Ovary (tissue), 9 donors: ENCODE measurements around the gene SCUBE2. TPM values are rescaled to one million over a fixed set of nuclear protein-coding genes. Genes with fewer than 3 reads are reported as not detected.
A peak's percentile ranks its signal among the peaks of the same experiment; 100 is the strongest.

ENCODE experiments used
- DNase-seq, 5 donors: peaks; one replicate each; pipeline ENCODE4 v3.0.0-alpha.2; 2019 to 2020
- H3K27ac ChIP-seq, 2 donors: fragments of 200-600 bp; one replicate each; pipeline versions ENCODE4 v1.5.1 to v1.8.0; 2019 to 2022
- H3K27me3 ChIP-seq: fragments of 200-600 bp; one replicate; pipeline ENCODE4 v1.8.0; 2022
- H3K36me3 ChIP-seq: fragments of 200-600 bp; sonication (generic); one replicate; pipeline ENCODE4 v1.5.1; 2019
- H3K4me1 ChIP-seq: one replicate; pipeline ENCODE4 v1.8.1; 2013; ENCODE audit warnings: mild to moderate bottlenecking, moderate library complexity; ENCODE audit not compliant: insufficient read depth
- H3K4me3 ChIP-seq: fragments of 200-600 bp; sonication (generic); one replicate; pipeline ENCODE4 v1.5.1; 2017
- H3K9me3 ChIP-seq, 2 donors: fragments of 200-600 bp in 1 of 2; sonication (generic) in 1 of 2; one replicate each; pipeline versions ENCODE4 v1.5.1 to v1.8.1; 2013 to 2019; ENCODE audit warnings: mild to moderate bottlenecking in 1 of 2, moderate library complexity in 1 of 2
- EP300 ChIP-seq: sonication (generic); formaldehyde crosslinking; IDR thresholded peaks from one replicate; pipeline ENCODE4 v1.6.1; 2017; ENCODE audit warnings: antibody characterized with exemption
- POLR2A ChIP-seq: fragments of 450-650 bp; IDR thresholded peaks from one replicate; pipeline ENCODE4 v1.6.1; 2017; ENCODE audit warnings: antibody characterized with exemption, mild to moderate bottlenecking, moderate library complexity
- WGBS, 3 donors: extraction: QIAGEN DNeasy Blood & Tissue Kit in 1 of 3; methylation state at CpG; one replicate each; pipeline versions ENCODE4 v1.1.5 to v1.1.7; 2013 to 2017; 5-methylcytosine and 5-hydroxymethylcytosine counted together
- intact Hi-C, 4 donors: fragments of 100-400 bp; cut with DNase I; formaldehyde crosslinking; loops; one replicate each; pipeline versions ENCODE4 v1.11.0 to v1.15.1; 2022 to 2023
- polyA plus RNA-seq, 2 donors: library from polyadenylated mRNA; stranded (reverse); fragments of 200-250 nt in 1 of 2; fragments of 350-450 nt in 1 of 2; fragmentation: Illumina TruSeq in 1 of 2; extraction: RNeasy Lipid Tissue Mini Kit (QIAGEN cat#74804) in 1 of 2; gene quantifications; one replicate each; pipeline ENCODE4 v1.2.3, GENCODE V29; 2013 to 2014
- total RNA-seq, 7 donors: library from RNA; depleted of rRNA in 2 of 7; stranded (reverse); fragments of >200 nt in 2 of 7; fragmentation: NEBNext Ultra II Directional in 3 of 7; extraction: Animal tissue kit (Norgen Biotek cat#: 25700) in 3 of 7; gene quantifications; one replicate each; pipeline versions ENCODE4 v1.1.0 to v1.2.4, GENCODE V29; 2016 to 2023
- TF ChIP-seq, protein P1 (sequence below), 3 donors: fragments of 450-650 bp in 2 of 3; fragments of 200-600 bp in 1 of 3; IDR thresholded peaks; one replicate each; pipeline versions ENCODE4 v1.5.1 to v1.8.0; 2016 to 2022; ENCODE audit warnings: antibody characterized with exemption in 3 of 3, mild to moderate bottlenecking in 1 of 3
- donor health status: DM: no; HTN: no; CAD: no; lungs with moderate emphysema.
- donor health status: DM: no; HTN: no; CAD: no.
- donor health status: Bipolar disorder and iron deficiency.
- donor health status: DM: yes; HTN: yes; CAD: no.
- donor health status: DM: no; HTN: no; CAD: no.
- donor health status: DM: yes; HTN: yes; CAD: no.

Gene SCUBE2
- total and polyA plus RNA-seq, 9 donors = 0.12 to 8.2 (median 1.00) TPM

DNA sequence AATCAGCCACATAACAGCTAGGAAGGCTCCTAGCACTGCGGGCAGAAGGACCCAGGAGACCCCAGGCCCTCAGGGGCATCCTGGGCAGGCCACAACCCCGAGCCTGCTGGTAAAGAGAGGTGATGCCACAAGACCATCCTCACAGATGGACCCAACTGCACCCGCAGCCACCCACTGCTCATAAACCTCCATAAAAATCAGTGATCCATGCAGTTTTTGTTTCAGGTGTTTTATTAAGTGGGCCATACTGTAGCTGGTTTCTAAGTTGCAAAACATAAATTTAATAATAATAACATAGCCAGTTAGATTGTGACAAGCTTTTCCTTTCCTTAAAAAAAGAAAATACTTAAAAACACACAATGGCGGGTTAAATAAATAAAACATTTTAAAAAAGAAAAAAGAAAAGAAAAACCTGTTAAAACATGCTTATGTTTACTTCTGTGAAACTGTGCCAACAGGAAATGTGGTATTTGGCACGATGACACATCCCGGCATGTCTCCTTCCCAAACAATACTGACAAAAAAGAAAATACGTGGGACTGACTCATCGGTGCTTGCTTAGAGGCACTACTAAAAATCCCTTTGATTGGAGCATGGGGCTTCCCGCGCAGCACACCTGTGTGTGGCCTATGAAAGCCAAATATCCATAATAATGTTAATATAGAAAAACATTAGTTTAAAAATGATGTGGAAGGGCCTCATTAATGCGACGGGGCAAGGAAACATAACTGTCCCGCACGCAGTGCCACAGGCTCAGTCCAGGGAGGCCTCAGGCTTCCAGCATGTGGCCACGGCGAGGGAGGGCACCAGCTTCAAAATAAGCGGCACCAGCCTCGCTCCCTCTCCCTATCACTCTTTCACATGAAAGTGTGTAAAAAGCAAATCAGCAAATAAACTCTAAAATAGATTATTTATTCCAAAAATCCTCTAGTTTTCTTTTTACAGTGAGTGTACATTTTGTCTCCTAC lies 47.5 kb upstream of the SCUBE2 start:
- 38 to 52% (median 49%) methylated on average over 18 of the region's 18 CpGs for WGBS, 3 donors
- Histone ChIP-seq H3K4me1 (no peaks in the 10 kb centered on the region), H3K27me3 (no peaks in the 10 kb centered on the region), H3K4me3 (no peak overlapping the region), H3K36me3 (no peaks in the 10 kb centered on the region), H3K27ac (peak overlapping the region in 1 of 2 donors; percentile 35), H3K9me3 (no peaks in the 10 kb centered on the region)
- intact Hi-C loops = loop anchor here in 2 of 4 donors (5.0 to 10.0 kb wide), 3 partner anchors 122 to 914 kb away; no protein-coding TSS in a partner anchor
- DNase-seq = peak; percentile 35 to 49 (median 39)
- no peak for TF ChIP-seq EP300
- TF ChIP-seq, protein P1, sequence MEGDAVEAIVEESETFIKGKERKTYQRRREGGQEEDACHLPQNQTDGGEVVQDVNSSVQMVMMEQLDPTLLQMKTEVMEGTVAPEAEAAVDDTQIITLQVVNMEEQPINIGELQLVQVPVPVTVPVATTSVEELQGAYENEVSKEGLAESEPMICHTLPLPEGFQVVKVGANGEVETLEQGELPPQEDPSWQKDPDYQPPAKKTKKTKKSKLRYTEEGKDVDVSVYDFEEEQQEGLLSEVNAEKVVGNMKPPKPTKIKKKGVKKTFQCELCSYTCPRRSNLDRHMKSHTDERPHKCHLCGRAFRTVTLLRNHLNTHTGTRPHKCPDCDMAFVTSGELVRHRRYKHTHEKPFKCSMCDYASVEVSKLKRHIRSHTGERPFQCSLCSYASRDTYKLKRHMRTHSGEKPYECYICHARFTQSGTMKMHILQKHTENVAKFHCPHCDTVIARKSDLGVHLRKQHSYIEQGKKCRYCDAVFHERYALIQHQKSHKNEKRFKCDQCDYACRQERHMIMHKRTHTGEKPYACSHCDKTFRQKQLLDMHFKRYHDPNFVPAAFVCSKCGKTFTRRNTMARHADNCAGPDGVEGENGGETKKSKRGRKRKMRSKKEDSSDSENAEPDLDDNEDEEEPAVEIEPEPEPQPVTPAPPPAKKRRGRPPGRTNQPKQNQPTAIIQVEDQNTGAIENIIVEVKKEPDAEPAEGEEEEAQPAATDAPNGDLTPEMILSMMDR (IDR thresholded peaks at IDR 0.05) = no peak
- TF ChIP-seq POLR2A = no peak

DNA sequence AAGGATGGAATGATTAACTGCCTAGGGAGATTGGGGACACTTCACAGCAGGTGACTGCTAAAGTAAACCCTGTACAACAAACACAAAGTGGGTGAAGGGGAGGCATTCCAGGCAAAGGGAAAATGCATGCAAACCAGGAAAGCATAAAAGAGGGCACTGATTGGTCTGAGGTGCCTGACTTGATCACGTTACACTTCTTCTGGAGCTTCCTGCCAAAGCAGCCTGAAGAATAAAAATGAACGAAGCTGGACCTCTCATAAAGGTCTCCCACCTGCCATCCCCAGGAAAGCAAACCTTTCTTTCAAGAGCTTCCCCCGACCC lies 46.7 kb upstream of the SCUBE2 start:
- no peaks in the 10 kb centered on the region for H3K9me3 ChIP-seq
- H3K4me1 ChIP-seq = no peaks in the 10 kb centered on the region
- no peak overlapping the region for H3K27ac ChIP-seq
- 69 to 84% (median 75%) methylated on average over 3 of the region's 3 CpGs for WGBS, 3 donors
- H3K4me3 ChIP-seq = no peak overlapping the region
- no peak for DNase-seq
- H3K36me3 ChIP-seq = no peaks in the 10 kb centered on the region
- no peaks in the 10 kb centered on the region for H3K27me3 ChIP-seq
- intact Hi-C loops = loop anchor here in 2 of 4 donors (5.0 to 10.0 kb wide), 3 partner anchors 121 to 913 kb away; no protein-coding TSS in a partner anchor
- TF ChIP-seq POLR2A (no peak), EP300 (no peak)
- TF ChIP-seq, protein P1 (IDR thresholded peaks at IDR 0.05) = peak in 1 of 3 donors; percentile 2

DNA sequence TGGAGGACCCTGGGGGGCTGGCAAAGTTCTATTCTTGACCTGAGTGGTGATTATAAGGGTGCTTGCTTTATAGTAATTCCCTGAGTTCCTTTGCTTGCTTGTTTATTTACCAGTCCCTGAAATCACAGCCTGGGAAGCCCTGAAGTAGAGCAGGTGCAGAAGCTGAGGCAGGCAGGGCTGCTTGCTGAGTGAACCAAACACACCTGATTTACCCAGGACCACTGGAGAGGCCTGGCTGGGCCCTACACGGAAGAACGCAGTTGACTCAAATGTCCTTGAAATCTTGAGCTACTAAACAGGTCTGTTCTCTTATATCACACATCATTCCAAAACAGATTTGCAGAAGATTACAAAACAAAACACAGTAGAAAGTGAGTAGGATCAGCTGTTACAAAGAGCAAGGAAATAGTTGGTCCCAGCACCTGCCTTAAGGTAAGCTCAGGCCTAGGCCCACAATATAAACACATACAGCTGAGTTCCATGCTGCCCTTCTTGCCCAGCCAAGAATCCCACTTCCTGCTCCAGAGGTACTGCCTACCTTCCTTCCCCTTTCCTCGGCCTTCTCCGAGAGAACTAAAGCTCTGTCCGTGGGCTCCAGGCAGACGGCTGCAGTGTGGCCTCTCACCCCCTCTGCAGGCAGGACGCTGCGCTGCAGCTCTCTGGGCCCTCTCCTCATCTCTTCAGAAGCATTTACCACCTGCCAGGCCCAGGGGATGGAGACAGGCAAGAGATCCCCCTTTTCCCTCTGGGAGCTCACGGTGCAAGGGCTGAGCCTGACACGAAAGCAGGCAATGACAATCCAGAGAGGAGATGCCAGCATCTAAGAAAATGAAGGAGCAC lies 46.1 kb upstream of the SCUBE2 start:
- intact Hi-C loops = loop anchor here in 2 of 4 donors (1.0 to 10.0 kb wide), 4 partner anchors 120 to 913 kb away; no protein-coding TSS in a partner anchor
- 25 to 27% (median 27%) methylated on average over 10 of the region's 10 CpGs for WGBS, 3 donors
- Histone ChIP-seq H3K36me3 (no peaks in the 10 kb centered on the region), H3K4me3 (no peak overlapping the region), H3K4me1 (no peaks in the 10 kb centered on the region), H3K27ac (peak overlapping the region in 1 of 2 donors; percentile 23), H3K27me3 (no peaks in the 10 kb centered on the region), H3K9me3 (no peaks in the 10 kb centered on the region)
- TF ChIP-seq POLR2A = no peak
- TF ChIP-seq, protein P1 (IDR thresholded peaks at IDR 0.05) = peak; percentile 72 to 83 (median 78)
- DNase-seq = peak; percentile 59 to 84 (median 73)

DNA sequence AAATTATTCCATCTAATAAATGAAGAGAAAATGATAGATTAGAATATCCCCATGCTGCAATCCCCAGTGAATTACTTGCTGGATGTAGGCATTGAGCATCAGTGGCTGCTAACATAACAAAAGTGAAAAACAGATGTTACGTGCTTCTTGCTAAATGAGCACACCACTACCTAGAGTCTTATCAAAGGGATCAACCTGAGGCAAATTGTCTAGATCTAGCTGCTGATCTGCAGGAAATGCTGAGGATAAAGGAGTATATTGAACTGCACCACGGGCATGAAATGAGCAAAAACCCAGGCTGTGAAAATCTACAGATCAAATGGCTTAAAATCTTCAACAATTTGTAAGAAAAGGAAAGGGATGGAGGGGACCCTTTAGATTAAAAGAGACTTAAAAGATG lies 45.3 kb upstream of the SCUBE2 start:
- intact Hi-C loops = loop anchor here in 2 of 4 donors (1.0 to 10.0 kb wide), 4 partner anchors 119 to 912 kb away; no protein-coding TSS in a partner anchor
- H3K36me3 ChIP-seq = no peaks in the 10 kb centered on the region
- no peak for DNase-seq
- H3K27me3 ChIP-seq = no peaks in the 10 kb centered on the region
- no peak overlapping the region for H3K27ac ChIP-seq
- H3K9me3 ChIP-seq = no peaks in the 10 kb centered on the region
- TF ChIP-seq EP300 (no peak), POLR2A (no peak)
- TF ChIP-seq, protein P1 (IDR thresholded peaks at IDR 0.05) = no peak
- no peak overlapping the region for H3K4me3 ChIP-seq
- 95 to 97% (median 96%) methylated on average over 2 of the region's 2 CpGs for WGBS, 3 donors
- no peaks in the 10 kb centered on the region for H3K4me1 ChIP-seq
